Type B pancreatic cell (in vitro differentiated cells): ENCODE data around the gene WDFY2. TPM values are rescaled to one million over a fixed set of nuclear protein-coding genes. Genes with fewer than 3 reads are reported as not detected.

Source experiments
- DNase-seq: peaks from one replicate; pipeline ENCODE4 v3.0.0; 2021; ENCODE audit warnings: mixed read lengths; ENCODE audit not compliant: unreplicated experiment; ENCODE audit errors: extremely low spot score
- H3K27ac Mint-ChIP-seq: 2 replicates; pipeline ENCODE4 v1.8.0; 2021; ENCODE audit warnings: mild to moderate bottlenecking, mixed read lengths
- H3K27me3 Mint-ChIP-seq: 2 replicates; pipeline ENCODE4 v1.8.0; 2021; ENCODE audit warnings: mixed read lengths
- H3K36me3 Mint-ChIP-seq: 2 replicates; pipeline ENCODE4 v1.8.0; 2021; ENCODE audit warnings: mixed read lengths
- H3K4me1 Mint-ChIP-seq: one replicate; pipeline ENCODE4 v1.8.0; 2021; ENCODE audit warnings: mixed read lengths; ENCODE audit not compliant: unreplicated experiment
- H3K4me3 Mint-ChIP-seq: 2 replicates; pipeline ENCODE4 v1.8.0; 2021; ENCODE audit warnings: mild to moderate bottlenecking, mixed read lengths
- H3K9me3 Mint-ChIP-seq: 2 replicates; pipeline ENCODE4 v1.8.0; 2021; ENCODE audit warnings: mixed read lengths
- total RNA-seq: library from RNA; stranded (reverse); gene quantifications from 2 replicates; pipeline ENCODE4 v1.2.1, GENCODE V29; 2021; ENCODE audit warnings: low replicate concordance
- TF ChIP-seq, protein P1 (sequence below): fragments of 200-600 bp; sonication (generic); conservative IDR thresholded peaks from 2 replicates; pipeline ENCODE4 v1.5.0; 2021; ENCODE audit warnings: antibody characterized with exemption, mild to moderate bottlenecking

The WDFY2 gene
- total RNA-seq, 1 donor from 2014 or later, result 20.3 TPM

DNA sequence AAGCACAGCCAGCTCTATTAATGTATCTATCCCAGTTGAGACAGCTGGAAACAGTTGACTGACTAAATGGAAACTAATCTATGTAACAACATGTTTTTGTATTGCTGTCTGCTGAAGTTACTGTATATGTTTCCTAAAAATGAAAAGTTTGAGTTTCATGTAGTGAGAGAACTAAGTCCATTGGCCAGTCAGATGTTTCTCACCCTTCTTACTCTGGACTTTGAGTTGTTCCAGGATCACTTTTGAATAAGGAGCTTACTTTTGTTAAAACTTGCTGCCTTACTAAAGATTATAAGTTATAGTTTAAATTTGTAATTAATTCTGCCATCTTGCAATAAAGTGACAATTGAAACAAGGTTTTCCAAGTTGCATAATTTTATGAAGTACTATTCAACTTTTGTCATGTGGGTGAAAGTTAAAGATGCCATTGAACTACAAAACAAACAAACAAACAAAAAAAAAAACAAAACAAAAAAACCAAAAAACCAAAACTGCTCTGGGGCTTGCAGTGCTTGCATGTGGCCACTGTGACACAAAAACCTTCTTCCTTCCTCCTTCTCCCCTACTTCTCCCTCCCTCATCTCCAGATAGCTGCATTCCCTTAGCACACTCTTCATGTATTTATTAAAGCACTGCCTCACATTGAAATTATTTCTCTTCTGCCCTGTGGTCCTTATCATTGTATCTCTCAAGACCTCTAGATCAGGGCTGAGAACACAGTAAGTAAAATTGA, 15.3 kb downstream of the WDFY2 start:
- Mint-ChIP-seq H3K36me3 (peaks cover 18% of the 10 kb centered on the region), H3K27ac (no peak overlapping the region), H3K27me3 (no peaks in the 10 kb centered on the region), H3K4me3 (no peak overlapping the region), H3K9me3 (peaks cover under 1% of the 10 kb centered on the region), H3K4me1 (peaks cover 24% of the 10 kb centered on the region)
- TF ChIP-seq, protein P1, sequence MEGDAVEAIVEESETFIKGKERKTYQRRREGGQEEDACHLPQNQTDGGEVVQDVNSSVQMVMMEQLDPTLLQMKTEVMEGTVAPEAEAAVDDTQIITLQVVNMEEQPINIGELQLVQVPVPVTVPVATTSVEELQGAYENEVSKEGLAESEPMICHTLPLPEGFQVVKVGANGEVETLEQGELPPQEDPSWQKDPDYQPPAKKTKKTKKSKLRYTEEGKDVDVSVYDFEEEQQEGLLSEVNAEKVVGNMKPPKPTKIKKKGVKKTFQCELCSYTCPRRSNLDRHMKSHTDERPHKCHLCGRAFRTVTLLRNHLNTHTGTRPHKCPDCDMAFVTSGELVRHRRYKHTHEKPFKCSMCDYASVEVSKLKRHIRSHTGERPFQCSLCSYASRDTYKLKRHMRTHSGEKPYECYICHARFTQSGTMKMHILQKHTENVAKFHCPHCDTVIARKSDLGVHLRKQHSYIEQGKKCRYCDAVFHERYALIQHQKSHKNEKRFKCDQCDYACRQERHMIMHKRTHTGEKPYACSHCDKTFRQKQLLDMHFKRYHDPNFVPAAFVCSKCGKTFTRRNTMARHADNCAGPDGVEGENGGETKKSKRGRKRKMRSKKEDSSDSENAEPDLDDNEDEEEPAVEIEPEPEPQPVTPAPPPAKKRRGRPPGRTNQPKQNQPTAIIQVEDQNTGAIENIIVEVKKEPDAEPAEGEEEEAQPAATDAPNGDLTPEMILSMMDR, result peak; percentile 40
- DNase-seq, result no peak

DNA sequence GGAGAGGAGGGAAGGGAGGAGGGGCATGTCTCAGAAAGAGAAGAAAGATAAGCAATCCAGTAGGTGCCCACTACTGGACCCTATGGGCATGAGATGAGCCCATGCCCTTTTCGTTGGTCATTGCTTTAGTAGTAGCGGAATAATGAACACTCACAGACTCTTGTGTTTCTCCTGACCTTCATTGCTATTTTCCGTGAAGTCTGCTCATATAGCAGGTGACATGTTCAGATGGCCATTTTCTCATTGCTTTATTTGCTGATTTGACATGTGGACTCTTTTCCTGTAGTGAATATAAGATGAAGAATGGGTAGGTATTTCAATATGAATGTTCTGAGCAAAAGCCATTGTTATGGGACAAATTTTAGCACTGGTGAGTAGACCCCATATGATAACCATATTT, 16.4 kb downstream of the WDFY2 start:
- no peak for DNase-seq
- peaks cover 21% of the 10 kb centered on the region for H3K36me3 Mint-ChIP-seq
- TF ChIP-seq, protein P1, result no peak
- no peak overlapping the region for H3K4me3 Mint-ChIP-seq
- H3K9me3 Mint-ChIP-seq, result peaks cover 5% of the 10 kb centered on the region
- no peaks in the 10 kb centered on the region for H3K27me3 Mint-ChIP-seq
- peaks cover 23% of the 10 kb centered on the region for H3K4me1 Mint-ChIP-seq
- no peak overlapping the region for H3K27ac Mint-ChIP-seq

DNA sequence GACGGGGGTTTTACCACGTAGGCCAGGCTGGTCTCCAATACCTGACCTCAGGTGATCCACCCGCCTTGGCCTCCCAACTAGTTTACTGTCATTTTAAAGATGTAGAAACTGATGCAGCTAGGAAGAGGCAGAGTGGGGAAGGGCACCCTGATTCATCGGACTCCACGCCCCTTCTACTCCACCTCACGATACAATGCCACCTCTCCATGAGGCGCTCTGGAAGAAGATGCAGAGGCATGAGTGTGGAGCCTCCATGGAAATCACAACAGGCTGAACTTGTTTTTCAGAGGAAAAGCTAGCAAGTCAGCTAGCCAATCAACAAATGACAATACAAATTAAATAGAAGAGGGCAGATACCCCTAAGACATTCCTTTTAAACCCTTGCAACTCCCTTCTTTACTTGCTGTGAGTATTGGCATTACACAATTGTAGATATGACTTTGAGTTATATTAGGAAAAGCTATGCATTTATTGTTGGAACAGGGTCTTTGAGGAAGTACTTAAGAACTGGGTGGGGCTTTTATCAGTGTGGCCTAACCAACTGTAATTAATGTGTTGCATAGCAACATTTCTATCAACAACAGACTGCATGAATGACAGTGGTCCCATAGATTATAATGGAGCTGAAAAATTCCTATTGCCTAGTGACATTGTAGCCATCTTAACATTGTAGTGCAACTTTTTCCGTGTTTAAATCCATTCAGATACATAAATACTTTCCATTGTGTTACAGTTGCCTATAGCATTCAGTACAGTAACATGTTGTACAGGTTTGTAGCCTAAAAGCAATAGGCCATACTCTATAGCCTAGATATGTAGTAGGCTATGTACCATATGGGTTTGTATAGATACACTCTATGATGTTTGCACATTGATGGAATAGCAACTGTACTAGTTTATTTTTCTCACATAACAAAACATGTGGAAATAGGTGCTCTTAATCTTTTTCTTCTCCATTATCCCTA, 17.6 kb downstream of the WDFY2 start:
- DNase-seq, result no peak
- H3K36me3 Mint-ChIP-seq, result peaks cover 21% of the 10 kb centered on the region
- TF ChIP-seq, protein P1, result no peak
- no peaks in the 10 kb centered on the region for H3K27me3 Mint-ChIP-seq
- H3K27ac Mint-ChIP-seq, result peak overlapping the region; percentile 76
- H3K9me3 Mint-ChIP-seq, result peaks cover 5% of the 10 kb centered on the region
- peak overlapping the region; percentile 7 for H3K4me3 Mint-ChIP-seq
- peaks cover 16% of the 10 kb centered on the region for H3K4me1 Mint-ChIP-seq

DNA sequence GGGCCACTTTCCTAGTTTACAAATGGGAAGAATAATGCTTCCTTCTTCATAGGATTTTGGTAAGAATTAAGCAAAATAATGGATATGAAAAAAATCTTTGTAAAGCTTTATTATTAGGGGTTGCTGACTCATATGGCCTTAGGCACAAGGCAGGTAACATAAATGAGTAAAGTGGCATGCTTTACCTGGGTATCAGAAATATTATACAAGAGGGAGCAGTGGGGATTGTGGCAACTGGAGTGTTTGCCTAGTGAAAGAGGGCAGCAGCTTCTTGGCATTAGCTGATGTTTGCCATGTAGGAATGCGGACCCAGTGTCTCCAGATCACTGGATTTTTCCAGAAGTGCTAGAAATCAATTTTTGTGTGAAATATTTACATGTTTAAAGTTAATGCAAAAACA, 19.5 kb downstream of the WDFY2 start:
- no peak overlapping the region for H3K27ac Mint-ChIP-seq
- H3K9me3 Mint-ChIP-seq, result peaks cover 8% of the 10 kb centered on the region
- no peaks in the 10 kb centered on the region for H3K27me3 Mint-ChIP-seq
- peaks cover 21% of the 10 kb centered on the region for H3K36me3 Mint-ChIP-seq
- peaks cover 14% of the 10 kb centered on the region for H3K4me1 Mint-ChIP-seq
- H3K4me3 Mint-ChIP-seq, result no peak overlapping the region
- TF ChIP-seq, protein P1, result no peak
- DNase-seq, result no peak

DNA sequence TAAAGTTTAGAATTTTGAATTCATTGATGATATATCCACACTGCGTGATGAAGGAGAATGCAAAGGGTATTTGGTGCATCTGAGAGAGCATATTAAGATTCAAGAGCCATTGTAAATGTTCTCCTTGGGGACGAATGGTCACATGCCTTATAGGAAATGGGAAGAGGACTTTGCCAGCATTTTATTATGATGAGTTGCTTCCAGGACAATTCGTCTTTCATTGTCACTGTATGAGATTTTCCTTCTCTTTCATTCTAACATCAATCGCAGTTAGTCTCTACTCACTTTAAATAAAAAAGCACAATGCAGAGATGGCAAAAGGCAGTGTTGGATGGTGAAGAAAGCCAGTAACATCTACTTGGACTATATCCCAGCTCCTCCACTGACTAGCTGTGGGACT, 21.4 kb downstream of the WDFY2 start:
- no peaks in the 10 kb centered on the region for H3K27me3 Mint-ChIP-seq
- peaks cover 10% of the 10 kb centered on the region for H3K4me1 Mint-ChIP-seq
- no peak for DNase-seq
- H3K27ac Mint-ChIP-seq, result no peak overlapping the region
- H3K36me3 Mint-ChIP-seq, result peaks cover 21% of the 10 kb centered on the region
- TF ChIP-seq, protein P1, result no peak
- H3K4me3 Mint-ChIP-seq, result no peak overlapping the region
- H3K9me3 Mint-ChIP-seq, result peaks cover 12% of the 10 kb centered on the region
